ENCODE measurements around the gene RBBP5. TPM values are rescaled to one million over a fixed set of nuclear protein-coding genes. Genes with fewer than 3 reads are reported as not detected.

RBBP5 gene
- total RNA-seq, 1 donor from 2014 or later: 14.7 TPM

- no peak for DNase-seq (ENCODE audit: extremely low spot score, unreplicated experiment)
- no peaks in the 10 kb centered on the region for H3K36me3 Mint-ChIP-seq (ENCODE audit: unreplicated experiment)
- TF ChIP-seq CTCF (IDR thresholded peaks at IDR 0.05): no peak
- no peak overlapping the region for H3K4me3 Mint-ChIP-seq (ENCODE audit: unreplicated experiment)
- no peaks in the 10 kb centered on the region for H3K9me3 Mint-ChIP-seq (ENCODE audit: unreplicated experiment)
- peaks cover 5% of the 10 kb centered on the region for H3K4me1 Mint-ChIP-seq (ENCODE audit: unreplicated experiment)
- H3K27ac Mint-ChIP-seq (ENCODE audit: unreplicated experiment): no peak overlapping the region
- peaks cover 13% of the 10 kb centered on the region for H3K27me3 Mint-ChIP-seq (ENCODE audit: unreplicated experiment)
Observed at GRCh38 chr1:205064301-205064700, 57.5 kb downstream of the RBBP5 start.

GRCh38 chr1:205062895-205063294 lies 58.9 kb downstream of the RBBP5 start:
- Mint-ChIP-seq H3K9me3 (ENCODE audit: unreplicated experiment) (no peaks in the 10 kb centered on the region), H3K27me3 (ENCODE audit: unreplicated experiment) (peaks cover 13% of the 10 kb centered on the region), H3K4me1 (ENCODE audit: unreplicated experiment) (peaks cover 3% of the 10 kb centered on the region), H3K36me3 (ENCODE audit: unreplicated experiment) (no peaks in the 10 kb centered on the region), H3K4me3 (ENCODE audit: unreplicated experiment) (no peak overlapping the region), H3K27ac (ENCODE audit: unreplicated experiment) (no peak overlapping the region)
- no peak for DNase-seq (ENCODE audit: extremely low spot score, unreplicated experiment)
- no peak for TF ChIP-seq CTCF (IDR thresholded peaks at IDR 0.05)

- no peak for DNase-seq (ENCODE audit: extremely low spot score, unreplicated experiment)
- Mint-ChIP-seq H3K27ac (ENCODE audit: unreplicated experiment) (no peak overlapping the region), H3K4me1 (ENCODE audit: unreplicated experiment) (peaks cover 3% of the 10 kb centered on the region), H3K4me3 (ENCODE audit: unreplicated experiment) (no peak overlapping the region), H3K9me3 (ENCODE audit: unreplicated experiment) (no peaks in the 10 kb centered on the region), H3K27me3 (ENCODE audit: unreplicated experiment) (peaks cover 11% of the 10 kb centered on the region), H3K36me3 (ENCODE audit: unreplicated experiment) (no peaks in the 10 kb centered on the region)
- TF ChIP-seq CTCF (IDR thresholded peaks at IDR 0.05): no peak
Observed at GRCh38 chr1:205062319-205062718, 59.5 kb downstream of the RBBP5 start.

GRCh38 chr1:205061665-205062069 lies 60.1 kb downstream of the RBBP5 start:
- H3K27ac Mint-ChIP-seq (ENCODE audit: unreplicated experiment): no peak overlapping the region
- TF ChIP-seq CTCF (IDR thresholded peaks at IDR 0.05): peak; percentile 92

GRCh38 chr1:205061227-205061626 lies 60.6 kb downstream of the RBBP5 start:
- no peak for DNase-seq (ENCODE audit: extremely low spot score, unreplicated experiment)
- H3K9me3 Mint-ChIP-seq (ENCODE audit: unreplicated experiment): no peaks in the 10 kb centered on the region
- H3K27ac Mint-ChIP-seq (ENCODE audit: unreplicated experiment): no peak overlapping the region
- TF ChIP-seq CTCF (IDR thresholded peaks at IDR 0.05): no peak
- peaks cover 7% of the 10 kb centered on the region for H3K27me3 Mint-ChIP-seq (ENCODE audit: unreplicated experiment)
- peaks cover 3% of the 10 kb centered on the region for H3K4me1 Mint-ChIP-seq (ENCODE audit: unreplicated experiment)
- no peaks in the 10 kb centered on the region for H3K36me3 Mint-ChIP-seq (ENCODE audit: unreplicated experiment)
- no peak overlapping the region for H3K4me3 Mint-ChIP-seq (ENCODE audit: unreplicated experiment)

More at GRCh38 chr1:205061665-205062069, 60.1 kb downstream of the RBBP5 start:
- Mint-ChIP-seq H3K4me3 (ENCODE audit: unreplicated experiment) (no peak overlapping the region), H3K4me1 (ENCODE audit: unreplicated experiment) (peaks cover 3% of the 10 kb centered on the region), H3K36me3 (ENCODE audit: unreplicated experiment) (no peaks in the 10 kb centered on the region), H3K9me3 (ENCODE audit: unreplicated experiment) (no peaks in the 10 kb centered on the region), H3K27me3 (ENCODE audit: unreplicated experiment) (peaks cover 11% of the 10 kb centered on the region)
- DNase-seq (ENCODE audit: extremely low spot score, unreplicated experiment): peak; percentile 92
